HepG2 (cell line): Measurements from ENCODE around the gene RPL31. TPM values are rescaled to one million over a fixed set of nuclear protein-coding genes. Genes with fewer than 3 reads are reported as not detected.

ENCODE experiments used
- BHLHE40 ChIP-seq: IDR thresholded peaks from 2 replicates; pipeline ENCODE4 v1.6.1; 2011; ENCODE audit warnings: low read length, improper control_type of control experiment
- CBX1 ChIP-seq: IDR thresholded peaks from one replicate; pipeline ENCODE4 v1.6.1; 2016; ENCODE audit warnings: antibody characterized with exemption, low read depth
- FOSL2 ChIP-seq: sonication (generic); formaldehyde crosslinking; IDR thresholded peaks from 2 replicates; pipeline ENCODE4 v1.4.0; 2020; ENCODE audit warnings: missing genetic modification reagents
- FOXO1 ChIP-seq: sonication (generic); formaldehyde crosslinking; IDR thresholded peaks from 2 replicates; pipeline ENCODE4 v1.4.0; 2020; ENCODE audit warnings: missing genetic modification reagents
- ISL2 ChIP-seq: sonication (generic); formaldehyde crosslinking; IDR thresholded peaks from 2 replicates; pipeline ENCODE4 v1.5.0; 2020; ENCODE audit warnings: missing genetic modification reagents
- KLF9 ChIP-seq: IDR thresholded peaks from 2 replicates; pipeline ENCODE4 v1.6.1; 2016; ENCODE audit warnings: low read depth
- KMT2A ChIP-seq: sonication (generic); formaldehyde crosslinking; IDR thresholded peaks from 2 replicates; pipeline ENCODE4 v1.4.0; 2020; ENCODE audit warnings: missing genetic modification reagents
- MXI1 ChIP-seq: IDR thresholded peaks from 3 replicates; pipeline ENCODE4 v1.6.1; 2012; ENCODE audit warnings: low read depth, low read length, inconsistent platforms, borderline replicate concordance
- PTBP1 ChIP-seq: fragments of 200-400 bp; formaldehyde crosslinking; IDR thresholded peaks from 2 replicates; pipeline ENCODE4 v1.6.1; 2018; ENCODE audit warnings: low read length, low read depth; ENCODE audit not compliant: poor library complexity, severe bottlenecking
- SAP130 ChIP-seq: IDR thresholded peaks from 2 replicates; pipeline ENCODE4 v1.6.1; 2016; ENCODE audit warnings: low read depth
- SMAD9 ChIP-seq: sonication (generic); formaldehyde crosslinking; IDR thresholded peaks from 2 replicates; pipeline ENCODE4 v1.5.1; 2020; ENCODE audit warnings: mild to moderate bottlenecking, missing genetic modification reagents
- SP1 ChIP-seq, 2 experiments: fragments of 450-650 bp in 1 of 2; sonication (generic) in 1 of 2; formaldehyde crosslinking in 1 of 2; IDR thresholded peaks; 2 replicates each; pipeline versions ENCODE4 v1.4.0 to v1.6.1; 2016 to 2020; ENCODE audit warnings: missing genetic modification reagents in 1 of 2
- STAG1 ChIP-seq: sonication (generic); formaldehyde crosslinking; IDR thresholded peaks from 2 replicates; pipeline ENCODE4 v1.4.0; 2020; ENCODE audit warnings: missing genetic modification reagents
- TOPORS ChIP-seq: sonication (generic); formaldehyde crosslinking; IDR thresholded peaks from 2 replicates; pipeline ENCODE4 v1.8.0; 2023; ENCODE audit warnings: mild to moderate bottlenecking, missing genetic modification reagents
- YY1 ChIP-seq: IDR thresholded peaks from 2 replicates; pipeline ENCODE4 v1.6.1; 2011; ENCODE audit warnings: low read length, low read depth, moderate library complexity, mild to moderate bottlenecking; ENCODE audit not compliant: insufficient read depth, insufficient replicate concordance
- ZNF274 ChIP-seq: sonication (generic); formaldehyde crosslinking; IDR thresholded peaks from 2 replicates; pipeline ENCODE4 v1.5.1; 2020; ENCODE audit warnings: mild to moderate bottlenecking, missing genetic modification reagents
- ZNF383 ChIP-seq: sonication (generic); formaldehyde crosslinking; IDR thresholded peaks from 2 replicates; pipeline ENCODE4 v1.4.0; 2020; ENCODE audit warnings: missing genetic modification reagents, mild to moderate bottlenecking, borderline replicate concordance
- ZNF496 ChIP-seq: sonication (generic); formaldehyde crosslinking; IDR thresholded peaks from 2 replicates; pipeline ENCODE4 v1.8.1; 2023; ENCODE audit warnings: mild to moderate bottlenecking, moderate library complexity, missing genetic modification reagents; ENCODE audit not compliant: insufficient replicate concordance
- ZNF577 ChIP-seq: sonication (generic); formaldehyde crosslinking; IDR thresholded peaks from 2 replicates; pipeline ENCODE4 v1.4.0; 2020; ENCODE audit warnings: mild to moderate bottlenecking, low read depth, missing genetic modification reagents, borderline replicate concordance
- ZNF598 ChIP-seq: sonication (generic); formaldehyde crosslinking; IDR thresholded peaks from 2 replicates; pipeline ENCODE4 v1.5.1; 2020; ENCODE audit warnings: mild to moderate bottlenecking, missing genetic modification reagents, borderline replicate concordance
- ZNF792 ChIP-seq: IDR thresholded peaks from 2 replicates; pipeline ENCODE4 v1.6.1; 2016
- ZNF839 ChIP-seq: sonication (generic); formaldehyde crosslinking; IDR thresholded peaks from 2 replicates; pipeline ENCODE4 v1.4.0; 2020; ENCODE audit warnings: missing genetic modification reagents, mild to moderate bottlenecking, borderline replicate concordance
- ZNF841 ChIP-seq: sonication (generic); formaldehyde crosslinking; IDR thresholded peaks from 2 replicates; pipeline ENCODE4 v1.8.1; 2023; ENCODE audit warnings: missing genetic modification reagents, borderline replicate concordance
- ZSCAN29 ChIP-seq: sonication (generic); formaldehyde crosslinking; conservative IDR thresholded peaks from 2 replicates; pipeline ENCODE4 v1.4.0; 2020; ENCODE audit warnings: mild to moderate bottlenecking, missing genetic modification reagents
- polyA plus RNA-seq, 8 experiments: library from polyadenylated mRNA; depleted of rRNA in 3 of 8; stranded (reverse) in 7 of 8; unstranded in 1 of 8; fragments of >200 nt; fragmentation: Illumina TruSeq in 4 of 8; extraction: Trizol in 4 of 8; gene quantifications; 2 replicates each; pipeline versions ENCODE4 v1.2.1 to v1.2.3, GENCODE V29; 2011 to 2016; ENCODE audit warnings: low read depth in 4 of 8, missing spikeins in 1 of 8, mixed read lengths in 1 of 8; ENCODE audit not compliant: insufficient read depth in 1 of 8
- total RNA-seq, 5 experiments: library from RNA; depleted of rRNA; stranded (reverse); fragments of >200 nt; fragmentation: Illumina TruSeq; extraction: Trizol; gene quantifications; 2 replicates each; pipeline ENCODE4 v1.2.3, GENCODE V29; 2016; ENCODE audit warnings: low read depth in 1 of 5
- TF ChIP-seq, protein P1 (sequence below): sonication (generic); formaldehyde crosslinking; IDR thresholded peaks from 2 replicates; pipeline ENCODE4 v1.5.0; 2020; ENCODE audit warnings: missing genetic modification reagents, mild to moderate bottlenecking, borderline replicate concordance
- TF ChIP-seq, protein P2 (sequence below): sonication (generic); formaldehyde crosslinking; IDR thresholded peaks from 2 replicates; pipeline ENCODE4 v1.9.0; 2021; ENCODE audit warnings: missing genetic modification reagents, borderline replicate concordance
- TF ChIP-seq, protein P3 (sequence below): sonication (generic); formaldehyde crosslinking; IDR thresholded peaks from 2 replicates; pipeline ENCODE4 v1.4.0; 2020; ENCODE audit warnings: missing genetic modification reagents

The RPL31 gene
- total and polyA plus RNA-seq, 2 of the 13 experiments (the other 11 are each of a cell fraction or from before 2014, with no cell fraction given), result 3,331 to 3,582 TPM

DNA sequence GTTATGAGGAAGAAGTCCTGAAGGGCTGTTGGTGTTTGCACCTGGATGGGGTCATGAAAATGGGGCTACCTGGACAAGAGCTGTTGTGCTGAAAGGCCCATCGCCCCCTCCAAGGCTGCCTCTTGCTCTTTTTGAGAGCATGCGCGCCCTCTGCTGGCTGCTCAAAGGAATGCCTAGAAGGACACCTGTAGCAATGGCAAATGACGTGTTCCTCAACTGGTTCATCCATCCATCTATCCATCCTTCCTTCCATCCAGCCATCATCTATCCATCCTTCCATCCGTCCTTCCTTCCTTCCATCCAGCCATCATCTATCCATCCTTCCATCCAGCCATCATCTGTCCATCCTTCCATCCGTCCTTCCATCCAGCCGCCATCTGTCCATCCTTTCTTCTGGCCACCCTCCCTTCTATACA lies 17.2 kb upstream of the RPL31 start (continued):
- TF ChIP-seq YY1, result no peak
- TF ChIP-seq ZNF792 (CRISPR knock-in tag), result no peak
- TF ChIP-seq FOXO1 (CRISPR knock-in tag), result peak; percentile 41; the same call in 1 of the 2 replicates
- TF ChIP-seq, protein P1, sequence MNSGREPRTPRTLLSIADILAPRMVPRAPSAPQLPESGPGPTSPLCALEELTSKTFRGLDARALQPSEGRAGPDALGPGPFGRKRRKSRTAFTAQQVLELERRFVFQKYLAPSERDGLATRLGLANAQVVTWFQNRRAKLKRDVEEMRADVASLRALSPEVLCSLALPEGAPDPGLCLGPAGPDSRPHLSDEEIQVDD (CRISPR knock-in tag), result no peak
- 0 out of 2 replicates have a peak, but pooled peaks have one; percentile 22 for TF ChIP-seq SAP130
- no peak for TF ChIP-seq CBX1
- TF ChIP-seq, protein P2, sequence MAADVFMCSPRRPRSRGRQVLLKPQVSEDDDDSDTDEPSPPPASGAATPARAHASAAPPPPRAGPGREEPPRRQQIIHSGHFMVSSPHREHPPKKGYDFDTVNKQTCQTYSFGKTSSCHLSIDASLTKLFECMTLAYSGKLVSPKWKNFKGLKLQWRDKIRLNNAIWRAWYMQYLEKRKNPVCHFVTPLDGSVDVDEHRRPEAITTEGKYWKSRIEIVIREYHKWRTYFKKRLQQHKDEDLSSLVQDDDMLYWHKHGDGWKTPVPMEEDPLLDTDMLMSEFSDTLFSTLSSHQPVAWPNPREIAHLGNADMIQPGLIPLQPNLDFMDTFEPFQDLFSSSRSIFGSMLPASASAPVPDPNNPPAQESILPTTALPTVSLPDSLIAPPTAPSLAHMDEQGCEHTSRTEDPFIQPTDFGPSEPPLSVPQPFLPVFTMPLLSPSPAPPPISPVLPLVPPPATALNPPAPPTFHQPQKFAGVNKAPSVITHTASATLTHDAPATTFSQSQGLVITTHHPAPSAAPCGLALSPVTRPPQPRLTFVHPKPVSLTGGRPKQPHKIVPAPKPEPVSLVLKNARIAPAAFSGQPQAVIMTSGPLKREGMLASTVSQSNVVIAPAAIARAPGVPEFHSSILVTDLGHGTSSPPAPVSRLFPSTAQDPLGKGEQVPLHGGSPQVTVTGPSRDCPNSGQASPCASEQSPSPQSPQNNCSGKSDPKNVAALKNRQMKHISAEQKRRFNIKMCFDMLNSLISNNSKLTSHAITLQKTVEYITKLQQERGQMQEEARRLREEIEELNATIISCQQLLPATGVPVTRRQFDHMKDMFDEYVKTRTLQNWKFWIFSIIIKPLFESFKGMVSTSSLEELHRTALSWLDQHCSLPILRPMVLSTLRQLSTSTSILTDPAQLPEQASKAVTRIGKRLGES, result no peak
- no peak for TF ChIP-seq ZNF577 (CRISPR knock-in tag)
- no peak for TF ChIP-seq SMAD9
- TF ChIP-seq ZNF383 (CRISPR knock-in tag), result no peak
- peak; percentile 99 for TF ChIP-seq STAG1
- TF ChIP-seq KMT2A (CRISPR knock-in tag), result 0 out of 2 replicates have a peak, but pooled peaks have one; percentile 41
- TF ChIP-seq KLF9 (CRISPR knock-in tag), result no peak
- TF ChIP-seq, protein P3, sequence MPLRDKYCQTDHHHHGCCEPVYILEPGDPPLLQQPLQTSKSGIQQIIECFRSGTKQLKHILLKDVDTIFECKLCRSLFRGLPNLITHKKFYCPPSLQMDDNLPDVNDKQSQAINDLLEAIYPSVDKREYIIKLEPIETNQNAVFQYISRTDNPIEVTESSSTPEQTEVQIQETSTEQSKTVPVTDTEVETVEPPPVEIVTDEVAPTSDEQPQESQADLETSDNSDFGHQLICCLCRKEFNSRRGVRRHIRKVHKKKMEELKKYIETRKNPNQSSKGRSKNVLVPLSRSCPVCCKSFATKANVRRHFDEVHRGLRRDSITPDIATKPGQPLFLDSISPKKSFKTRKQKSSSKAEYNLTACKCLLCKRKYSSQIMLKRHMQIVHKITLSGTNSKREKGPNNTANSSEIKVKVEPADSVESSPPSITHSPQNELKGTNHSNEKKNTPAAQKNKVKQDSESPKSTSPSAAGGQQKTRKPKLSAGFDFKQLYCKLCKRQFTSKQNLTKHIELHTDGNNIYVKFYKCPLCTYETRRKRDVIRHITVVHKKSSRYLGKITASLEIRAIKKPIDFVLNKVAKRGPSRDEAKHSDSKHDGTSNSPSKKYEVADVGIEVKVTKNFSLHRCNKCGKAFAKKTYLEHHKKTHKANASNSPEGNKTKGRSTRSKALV (CRISPR knock-in tag), result no peak
- TF ChIP-seq ZNF839, result peak; percentile 25; the same call in 1 of the 2 replicates
- TF ChIP-seq FOSL2 (CRISPR knock-in tag), result peak; percentile 41
- TF ChIP-seq TOPORS (CRISPR knock-in tag), result no peak
- no peak for TF ChIP-seq ISL2
- peak; percentile 65; the same call in 1 of the 2 replicates for TF ChIP-seq ZNF274
- 0 out of 2 replicates have a peak, but pooled peaks have one; percentile 65 for TF ChIP-seq SP1 (IDR thresholded peaks at IDR 0.05)
- no peak for TF ChIP-seq SP1 (CRISPR knock-in tag; IDR thresholded peaks at IDR 0.05)
- TF ChIP-seq ZSCAN29 (CRISPR knock-in tag), result no peak
- TF ChIP-seq BHLHE40, result no peak; the same call in 1 of the 2 replicates
- no peak for TF ChIP-seq ZNF496 (CRISPR knock-in tag)
- TF ChIP-seq ZNF841, result no peak
- TF ChIP-seq ZNF598 (CRISPR knock-in tag), result peak; percentile 63; the same call in 1 of the 2 replicates
- no peak for TF ChIP-seq PTBP1
- TF ChIP-seq MXI1, result no peak
